Kidney epithelial cell (primary cell): Measurements from ENCODE around the gene DPP4. TPM values are rescaled to one million over a fixed set of nuclear protein-coding genes. Genes with fewer than 3 reads are reported as not detected.

Experiments used
- DNase-seq: peaks from one replicate; pipeline ENCODE4 v3.0.0-alpha.2; 2010; ENCODE audit warnings: low read depth
- H3K27me3 ChIP-seq: 2 replicates; pipeline ENCODE4 v1.6.0; 2011; ENCODE audit warnings: low read length; ENCODE audit not compliant: control insufficient read depth, insufficient read depth
- H3K36me3 ChIP-seq: 2 replicates; pipeline ENCODE4 v1.5.1; 2011; ENCODE audit warnings: low read length; ENCODE audit not compliant: control insufficient read depth, insufficient read depth
- H3K4me3 ChIP-seq: 2 replicates; pipeline ENCODE4 v1.5.1; 2011; ENCODE audit warnings: low read depth, mild to moderate bottlenecking, control low read depth, low read length
- CTCF ChIP-seq: IDR thresholded peaks from 2 replicates; pipeline ENCODE4 v1.5.1; 2011; ENCODE audit warnings: mild to moderate bottlenecking, moderate library complexity, low read length, control low read depth, inconsistent platforms; ENCODE audit not compliant: insufficient read depth, poor library complexity, severe bottlenecking
- total RNA-seq: library from RNA; depleted of rRNA; stranded (reverse); fragments of >200 nt; gene quantifications from 2 replicates; pipeline ENCODE4 v1.2.3, GENCODE V29; 2015

DPP4 gene
- total RNA-seq, 1 donor from 2014 or later: 61.6 TPM

GRCh38 chr2:162067596-162067995, 6.4 kb downstream of the DPP4 start:
- no peaks in the 10 kb centered on the region for H3K27me3 ChIP-seq
- H3K36me3 ChIP-seq: no peaks in the 10 kb centered on the region
- no peak for TF ChIP-seq CTCF
- no peak for DNase-seq
- H3K4me3 ChIP-seq: no peak overlapping the region

- H3K4me3 ChIP-seq: no peak overlapping the region
- no peak for TF ChIP-seq CTCF
- H3K36me3 ChIP-seq: no peaks in the 10 kb centered on the region
- no peaks in the 10 kb centered on the region for H3K27me3 ChIP-seq
- no peak for DNase-seq
These were observed 8.2 kb downstream of the DPP4 start for GRCh38 chr2:162065767-162066166.

- Histone ChIP-seq H3K4me3 (no peak overlapping the region), H3K27me3 (no peaks in the 10 kb centered on the region), H3K36me3 (no peaks in the 10 kb centered on the region)
- no peak for TF ChIP-seq CTCF
- DNase-seq: no peak
These were observed 10.1 kb downstream of the DPP4 start for GRCh38 chr2:162063899-162064298.

GRCh38 chr2:162063281-162063680, 10.7 kb downstream of the DPP4 start:
- no peaks in the 10 kb centered on the region for H3K36me3 ChIP-seq

GRCh38 chr2:162062559-162062958, 11.5 kb downstream of the DPP4 start:
- no peaks in the 10 kb centered on the region for H3K36me3 ChIP-seq
- no peak overlapping the region for H3K4me3 ChIP-seq
- H3K27me3 ChIP-seq: no peaks in the 10 kb centered on the region
- DNase-seq: no peak
- TF ChIP-seq CTCF: no peak

More at GRCh38 chr2:162063281-162063680, 10.7 kb downstream of the DPP4 start:
- Histone ChIP-seq H3K27me3 (no peaks in the 10 kb centered on the region), H3K4me3 (no peak overlapping the region)
- no peak for DNase-seq
- TF ChIP-seq CTCF: no peak

- DNase-seq: no peak
- Histone ChIP-seq H3K36me3 (no peaks in the 10 kb centered on the region), H3K27me3 (no peaks in the 10 kb centered on the region), H3K4me3 (no peak overlapping the region)
- no peak for TF ChIP-seq CTCF
These were observed 13.0 kb downstream of the DPP4 start for GRCh38 chr2:162061021-162061420.
